Breast epithelium (tissue), 4 donors: ENCODE results near the gene C1QB. TPM values are rescaled to one million over a fixed set of nuclear protein-coding genes. Genes with fewer than 3 reads are reported as not detected.

Experiments used
- DNase-seq, 2 donors: peaks; one replicate each; pipeline ENCODE4 v3.0.0-alpha.2; 2019; ENCODE audit warnings: low spot score in 2 of 2
- H3K27ac ChIP-seq, 2 donors: fragments of 200-600 bp; sonication (generic) in 1 of 2; one replicate each; pipeline ENCODE4 v1.5.1; 2016 to 2019; ENCODE audit warnings: mild to moderate bottlenecking in 1 of 2
- H3K27me3 ChIP-seq, 2 donors: fragments of 200-600 bp; sonication (generic) in 1 of 2; one replicate each; pipeline versions ENCODE4 v1.5.1 to v1.6.0; 2017 to 2019; ENCODE audit warnings: control low read depth in 1 of 2, mild to moderate bottlenecking in 1 of 2
- H3K36me3 ChIP-seq: fragments of 200-600 bp; one replicate; pipeline ENCODE4 v1.5.1; 2019
- H3K4me1 ChIP-seq, 2 donors: fragments of 200-600 bp; sonication (generic); one replicate each; pipeline ENCODE4 v1.5.1; 2016 to 2019; ENCODE audit warnings: control low read depth in 1 of 2
- H3K4me3 ChIP-seq, 3 donors: fragments of 200-600 bp; sonication (generic); 1 replicate in 2 of 3; 2 replicates in 1 of 3; pipeline ENCODE4 v1.5.1; 2016 to 2019; ENCODE audit warnings: mild to moderate bottlenecking in 3 of 3, moderate library complexity in 2 of 3
- H3K9me3 ChIP-seq, 2 donors: fragments of 200-600 bp; sonication (generic) in 1 of 2; one replicate each; pipeline ENCODE4 v1.5.1; 2016 to 2019; ENCODE audit warnings: control low read depth in 1 of 2
- POLR2A ChIP-seq: fragments of 450-650 bp; IDR thresholded peaks from one replicate; pipeline ENCODE4 v1.6.1; 2016; ENCODE audit warnings: antibody characterized with exemption, mild to moderate bottlenecking, moderate library complexity
- POLR2AphosphoS5 ChIP-seq, 3 donors: sonication (generic); formaldehyde crosslinking; IDR thresholded peaks; one replicate each; pipeline ENCODE4 v1.6.1; 2017; ENCODE audit warnings: antibody characterized with exemption in 3 of 3
- intact Hi-C: fragments of 100-400 bp; cut with DNase I; formaldehyde crosslinking; loops from one replicate; pipeline ENCODE4 v1.15.1; 2023; ENCODE audit warnings: low total_unique reads
- total RNA-seq, 3 donors: library from RNA; depleted of rRNA; stranded (reverse); fragments of >200 nt; gene quantifications; one replicate each; pipeline ENCODE4 v1.1.0, GENCODE V29; 2016
- TF ChIP-seq, protein P1 (sequence below), 3 donors: fragments of 450-650 bp; IDR thresholded peaks; one replicate each; pipeline ENCODE4 v1.5.1; 2016 to 2017; ENCODE audit warnings: antibody characterized with exemption in 3 of 3, mild to moderate bottlenecking in 3 of 3, moderate library complexity in 3 of 3

Gene C1QB
- total RNA-seq, 3 donors from 2014 or later: 172 to 706 (median 330) TPM

DNA sequence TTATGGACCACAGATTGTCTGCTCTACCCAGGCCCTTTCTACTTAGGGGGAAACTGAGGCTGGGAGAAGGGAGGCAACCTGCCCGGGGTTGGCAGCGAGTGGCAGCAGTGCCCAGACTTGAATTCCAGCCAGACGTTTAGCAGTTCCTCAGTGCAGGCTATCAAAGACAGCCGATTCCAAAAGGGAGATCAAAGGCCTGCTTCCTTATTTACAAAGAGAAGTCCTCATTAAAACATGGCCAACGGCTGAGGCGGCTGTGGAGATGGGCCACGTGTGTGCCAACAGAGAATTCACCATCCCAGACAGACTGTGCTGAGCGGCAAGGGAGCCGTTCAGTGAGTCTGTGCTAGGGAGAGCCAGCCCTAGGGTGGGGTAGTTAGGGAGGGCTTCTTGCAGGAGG, 27.7 kb downstream of the C1QB start:
- Histone ChIP-seq H3K27me3 (no peaks in the 10 kb centered on the region), H3K4me1 (no peaks in the 10 kb centered on the region), H3K36me3 (no peaks in the 10 kb centered on the region), H3K4me3 (no peak overlapping the region), H3K9me3 (no peaks in the 10 kb centered on the region), H3K27ac (no peak overlapping the region)
- TF ChIP-seq, protein P1, sequence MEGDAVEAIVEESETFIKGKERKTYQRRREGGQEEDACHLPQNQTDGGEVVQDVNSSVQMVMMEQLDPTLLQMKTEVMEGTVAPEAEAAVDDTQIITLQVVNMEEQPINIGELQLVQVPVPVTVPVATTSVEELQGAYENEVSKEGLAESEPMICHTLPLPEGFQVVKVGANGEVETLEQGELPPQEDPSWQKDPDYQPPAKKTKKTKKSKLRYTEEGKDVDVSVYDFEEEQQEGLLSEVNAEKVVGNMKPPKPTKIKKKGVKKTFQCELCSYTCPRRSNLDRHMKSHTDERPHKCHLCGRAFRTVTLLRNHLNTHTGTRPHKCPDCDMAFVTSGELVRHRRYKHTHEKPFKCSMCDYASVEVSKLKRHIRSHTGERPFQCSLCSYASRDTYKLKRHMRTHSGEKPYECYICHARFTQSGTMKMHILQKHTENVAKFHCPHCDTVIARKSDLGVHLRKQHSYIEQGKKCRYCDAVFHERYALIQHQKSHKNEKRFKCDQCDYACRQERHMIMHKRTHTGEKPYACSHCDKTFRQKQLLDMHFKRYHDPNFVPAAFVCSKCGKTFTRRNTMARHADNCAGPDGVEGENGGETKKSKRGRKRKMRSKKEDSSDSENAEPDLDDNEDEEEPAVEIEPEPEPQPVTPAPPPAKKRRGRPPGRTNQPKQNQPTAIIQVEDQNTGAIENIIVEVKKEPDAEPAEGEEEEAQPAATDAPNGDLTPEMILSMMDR (IDR thresholded peaks at IDR 0.05): no peak
- TF ChIP-seq POLR2A (no peak), POLR2AphosphoS5 (IDR thresholded peaks at IDR 0.05) (no peak)
- intact Hi-C loops: no loop called here
- no peak for DNase-seq

DNA sequence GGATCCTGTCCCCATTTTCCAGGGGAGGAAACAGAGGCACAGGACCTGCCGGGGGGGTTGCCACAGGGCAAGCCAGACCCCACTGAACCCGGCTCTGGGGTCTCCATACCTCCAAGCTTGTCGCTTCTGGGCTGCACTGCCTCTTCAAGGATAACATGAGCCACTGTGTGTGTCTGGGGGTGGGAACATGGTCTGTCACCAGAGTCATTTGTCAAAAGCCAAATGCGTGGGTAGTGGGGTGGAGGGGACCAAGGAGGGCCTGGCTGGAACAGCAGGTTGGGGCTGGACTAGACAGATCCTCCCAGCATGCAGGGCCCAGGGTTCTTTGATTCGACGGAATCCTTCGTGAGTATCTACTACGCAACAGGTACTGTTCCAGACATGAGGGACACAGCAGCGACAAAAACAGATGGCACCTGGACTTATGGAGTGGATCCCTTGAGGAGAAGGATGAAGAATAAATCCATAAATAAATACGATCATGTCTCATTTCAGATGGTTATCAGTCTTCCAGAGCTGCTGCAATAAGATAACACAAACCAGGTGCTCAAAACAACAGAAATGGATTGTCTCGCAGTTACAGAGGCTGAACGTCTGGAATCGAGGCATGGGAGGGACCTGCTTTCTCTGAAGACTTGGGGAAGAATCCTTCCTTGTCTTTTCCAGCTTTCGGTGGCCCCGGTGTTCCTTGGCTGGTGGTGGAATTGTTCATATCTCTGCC, 28.7 kb downstream of the C1QB start:
- Histone ChIP-seq H3K27me3 (no peaks in the 10 kb centered on the region), H3K4me3 (no peak overlapping the region), H3K9me3 (no peaks in the 10 kb centered on the region), H3K27ac (no peak overlapping the region), H3K36me3 (no peaks in the 10 kb centered on the region), H3K4me1 (no peaks in the 10 kb centered on the region)
- TF ChIP-seq POLR2AphosphoS5 (IDR thresholded peaks at IDR 0.05) (no peak), POLR2A (no peak)
- TF ChIP-seq, protein P1 (IDR thresholded peaks at IDR 0.05): no peak
- DNase-seq: no peak
- intact Hi-C loops: no loop called here

DNA sequence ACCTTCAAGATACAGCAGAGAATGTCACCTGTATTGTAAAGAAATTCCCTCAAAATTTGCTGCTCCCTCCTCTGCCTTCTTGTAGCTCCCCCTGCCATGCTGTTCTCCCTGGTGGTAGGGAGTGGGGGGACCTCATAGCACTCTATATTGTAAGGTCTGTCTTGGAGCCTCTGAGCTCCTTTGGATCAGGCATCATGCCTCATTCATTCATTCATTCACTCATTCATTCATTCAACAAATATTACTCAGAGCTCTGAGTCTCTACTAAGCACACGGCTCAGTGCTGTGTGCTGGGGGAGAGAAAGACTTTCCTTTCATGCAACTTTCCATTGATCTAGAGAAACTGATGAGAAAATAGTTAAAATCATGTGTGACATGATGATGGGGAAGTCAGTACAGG, 30.5 kb downstream of the C1QB start:
- no peaks in the 10 kb centered on the region for H3K4me1 ChIP-seq
- no peak overlapping the region for H3K27ac ChIP-seq
- no peaks in the 10 kb centered on the region for H3K9me3 ChIP-seq
- intact Hi-C loops: no loop called here
- H3K36me3 ChIP-seq: no peaks in the 10 kb centered on the region
- TF ChIP-seq, protein P1 (IDR thresholded peaks at IDR 0.05): no peak
- TF ChIP-seq POLR2A: no peak
- no peak for TF ChIP-seq POLR2AphosphoS5 (IDR thresholded peaks at IDR 0.05)
- H3K27me3 ChIP-seq: no peaks in the 10 kb centered on the region
- DNase-seq: no peak
- H3K4me3 ChIP-seq: no peak overlapping the region

DNA sequence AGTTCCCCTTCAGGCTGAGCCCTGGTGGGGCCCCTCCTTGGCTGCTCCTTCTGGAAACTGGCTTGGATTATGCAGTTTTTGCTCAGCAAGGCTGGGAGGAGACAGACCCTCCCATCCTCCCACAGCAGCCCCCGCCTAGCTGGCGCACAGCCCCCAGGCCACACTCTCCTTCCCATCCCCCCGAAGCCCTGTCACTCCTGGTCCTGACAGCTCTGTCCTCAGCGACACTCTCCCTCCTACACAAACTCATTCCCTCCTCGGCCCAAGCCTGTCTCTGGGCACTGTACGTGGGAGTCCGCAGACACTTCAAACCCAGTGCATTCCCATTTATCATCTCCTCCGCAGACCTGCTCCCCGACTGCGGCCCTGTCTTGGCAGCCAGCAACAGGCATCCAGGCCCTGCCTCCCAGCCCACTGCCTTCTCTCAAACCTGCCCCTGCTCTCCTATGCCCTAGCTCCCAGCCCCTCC, 32.6 kb downstream of the C1QB start:
- Histone ChIP-seq H3K9me3 (no peaks in the 10 kb centered on the region), H3K27ac (no peak overlapping the region), H3K4me1 (no peaks in the 10 kb centered on the region), H3K4me3 (no peak overlapping the region), H3K36me3 (no peaks in the 10 kb centered on the region), H3K27me3 (no peaks in the 10 kb centered on the region)
- DNase-seq: no peak
- intact Hi-C loops: no loop called here
- TF ChIP-seq POLR2AphosphoS5 (IDR thresholded peaks at IDR 0.05) (no peak), POLR2A (no peak)
- TF ChIP-seq, protein P1 (IDR thresholded peaks at IDR 0.05): no peak

DNA sequence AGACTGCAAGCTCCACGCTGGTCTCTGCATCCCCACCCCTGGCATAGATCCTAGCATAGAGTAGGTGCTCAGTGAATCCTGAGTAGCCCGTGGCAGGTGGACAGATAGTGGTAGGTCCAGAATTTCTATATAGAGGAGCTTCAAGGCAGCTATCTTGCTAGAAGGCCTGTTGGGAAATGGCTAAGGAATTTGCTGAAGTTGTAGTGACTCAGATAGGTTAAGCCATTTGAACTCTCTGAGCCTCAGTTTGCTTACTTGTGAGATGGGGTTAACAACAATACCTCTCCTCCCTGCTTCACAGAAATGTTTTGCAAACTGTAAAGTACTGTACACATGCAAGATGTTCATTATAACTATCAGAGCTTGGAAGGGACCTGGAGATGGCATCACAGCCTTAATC, 34.2 kb downstream of the C1QB start:
- Histone ChIP-seq H3K9me3 (no peaks in the 10 kb centered on the region), H3K4me1 (no peaks in the 10 kb centered on the region), H3K36me3 (no peaks in the 10 kb centered on the region), H3K27me3 (no peaks in the 10 kb centered on the region), H3K4me3 (no peak overlapping the region), H3K27ac (no peak overlapping the region)
- TF ChIP-seq POLR2AphosphoS5 (IDR thresholded peaks at IDR 0.05) (no peak), POLR2A (no peak)
- TF ChIP-seq, protein P1 (IDR thresholded peaks at IDR 0.05): no peak
- no peak for DNase-seq
- intact Hi-C loops: no loop called here
